NCI-H524 (cell line): Measurements from ENCODE around the gene PYGM.
A peak's percentile ranks its signal among the peaks of the same experiment; 100 is the strongest.

ENCODE experiments used
- DNase-seq, 2 experiments: peaks; one replicate each; lab custom pipeline; 2025; lab: John Stamatoyannopoulos, UW

PYGM gene

GRCh38 chr11:64791781-64792291, 32.1 kb upstream of the PYGM start:
- no peak for DNase-seq

- DNase-seq = no peak
Measured at GRCh38 chr11:64790205-64791095, 30.7 kb upstream of the PYGM start.

- no peak for DNase-seq
Measured at GRCh38 chr11:64789331-64790204, 29.8 kb upstream of the PYGM start.

GRCh38 chr11:64788321-64789215, 28.8 kb upstream of the PYGM start:
- no peak for DNase-seq

GRCh38 chr11:64787526-64788320, 27.9 kb upstream of the PYGM start:
- peak in 1 of 2 experiments; percentile 36 for DNase-seq

GRCh38 chr11:64786308-64786707, 26.5 kb upstream of the PYGM start:
- DNase-seq = no peak

- no peak for DNase-seq
Measured at GRCh38 chr11:64784813-64785581, 25.2 kb upstream of the PYGM start.

GRCh38 chr11:64778473-64779298, 18.9 kb upstream of the PYGM start, which contains the start of gene SF1:
SF1 (minus strand) TSS chr11:64778542; CDS start chr11:64778392, 150 bp downstream.
- DNase-seq = peak; percentile 100

GRCh38 chr11:64778223-64778472, 18.4 kb upstream of the PYGM start:
- DNase-seq = no peak

GRCh38 chr11:64777449-64778222, 17.9 kb upstream of the PYGM start:
- peak; percentile 57 to 74 for DNase-seq

GRCh38 chr11:64776875-64777274, 17.1 kb upstream of the PYGM start:
- DNase-seq = no peak

GRCh38 chr11:64776425-64776824, 16.7 kb upstream of the PYGM start:
- DNase-seq = no peak

GRCh38 chr11:64774144-64774543, 14.4 kb upstream of the PYGM start:
- DNase-seq = no peak

GRCh38 chr11:64772303-64773018, 12.7 kb upstream of the PYGM start:
- no peak for DNase-seq

- DNase-seq = no peak
Measured at GRCh38 chr11:64771861-64772260, 12.1 kb upstream of the PYGM start.

GRCh38 chr11:64770120-64770519, 10.3 kb upstream of the PYGM start:
- no peak for DNase-seq

- no peak for DNase-seq
Measured at GRCh38 chr11:64769283-64769682, 9.5 kb upstream of the PYGM start.

- DNase-seq = no peak
Measured at GRCh38 chr11:64768300-64768694, 8.5 kb upstream of the PYGM start.
